SU-DHL-6 (cell line): ENCODE measurements around the gene HOXA5.

Experiments
- H2AFZ ChIP-seq: fragments of 200-600 bp; sonication (generic); 2 replicates; pipeline ENCODE4 v1.6.1; 2014; ENCODE audit warnings: low read depth, mild to moderate bottlenecking, moderate library complexity, mixed read lengths, antibody characterized with exemption, low read length; ENCODE audit not compliant: severe bottlenecking
- H3F3A ChIP-seq: fragments of 200-600 bp; shearing (Covaris generic); 2 replicates; pipeline ENCODE4 v1.6.0; 2016; ENCODE audit warnings: antibody characterized with exemption, mild to moderate bottlenecking; ENCODE audit not compliant: insufficient read depth
- H3K27ac ChIP-seq: fragments of 200-600 bp; sonication (generic); 2 replicates; pipeline ENCODE4 v1.5.1; 2016; ENCODE audit warnings: low read depth, mild to moderate bottlenecking, low read length, moderate library complexity, mixed read lengths
- H3K27me3 ChIP-seq: fragments of 200-600 bp; sonication (generic), shearing (Covaris generic); 2 replicates; pipeline ENCODE4 v1.6.0; 2014; ENCODE audit warnings: mild to moderate bottlenecking, low read length
- H3K36me3 ChIP-seq: fragments of 200-600 bp; sonication (generic); 2 replicates; pipeline ENCODE4 v1.6.1; 2014; ENCODE audit warnings: mild to moderate bottlenecking, low read length, mixed read lengths
- H3K4me2 ChIP-seq: fragments of 300-600, 200-600 bp; shearing (Covaris generic), sonication (generic); 2 replicates; pipeline ENCODE4 v1.6.0; 2014; ENCODE audit warnings: low read length, low read depth, mild to moderate bottlenecking; ENCODE audit not compliant: poor library complexity, severe bottlenecking
- H3K4me3 ChIP-seq: fragments of 200-600 bp; sonication (generic); 2 replicates; pipeline ENCODE4 v1.5.1; 2014; ENCODE audit warnings: antibody characterized with exemption, low read length, mild to moderate bottlenecking, mixed read lengths; ENCODE audit not compliant: insufficient read depth, poor library complexity, severe bottlenecking
- H3K79me2 ChIP-seq: fragments of 200-600 bp; sonication (generic); 2 replicates; pipeline ENCODE4 v1.6.1; 2014; ENCODE audit warnings: mild to moderate bottlenecking, low read length, moderate library complexity; ENCODE audit not compliant: insufficient read depth
- H3K9ac ChIP-seq: fragments of 200-600 bp; sonication (generic); 2 replicates; pipeline ENCODE4 v1.7.0; 2014; ENCODE audit warnings: mild to moderate bottlenecking, low read length
- H3K9me2 ChIP-seq: fragments of 200-600 bp; sonication (generic); replicated peaks from 2 replicates; pipeline ENCODE4 v1.6.1; 2014; ENCODE audit warnings: low read length; ENCODE audit not compliant: insufficient read depth
- H3K9me3 ChIP-seq: fragments of 200-600 bp; sonication (generic); 2 replicates; pipeline ENCODE4 v1.6.1; 2014; ENCODE audit warnings: low read length, mixed read lengths; ENCODE audit not compliant: insufficient read depth
- H4K20me1 ChIP-seq: fragments of 200-600 bp; sonication (generic); 2 replicates; pipeline ENCODE4 v1.6.1; 2014; ENCODE audit warnings: low read depth, mild to moderate bottlenecking, antibody characterized with exemption, low read length, moderate library complexity, mixed read lengths
- CTCF ChIP-seq: fragments of 200-600 bp; sonication (generic); IDR thresholded peaks from one replicate; pipeline ENCODE4 v1.5.1; 2017; ENCODE audit warnings: antibody characterized with exemption, mild to moderate bottlenecking, low read length, moderate library complexity; ENCODE audit not compliant: insufficient read depth, poor library complexity, severe bottlenecking
- EZH2phosphoT487 ChIP-seq: fragments of 200-600 bp; sonication (generic), shearing (Covaris generic); conservative IDR thresholded peaks from 2 replicates; pipeline ENCODE4 v1.6.1; 2018; ENCODE audit warnings: mild to moderate bottlenecking, antibody characterized with exemption, low read length, moderate library complexity, mixed read lengths

The HOXA5 gene

GRCh38 chr7:27097686-27098577, 45.5 kb downstream of the HOXA5 start:
- H3K79me2 ChIP-seq = peaks cover 18% of the 10 kb centered on the region
- no peaks in the 10 kb centered on the region for H3K9me2 ChIP-seq
- H3K27me3 ChIP-seq = no peaks in the 10 kb centered on the region
- peaks cover 18% of the 10 kb centered on the region; the same call in 1 of the 2 replicates for H3F3A ChIP-seq
- H3K9ac ChIP-seq = peak overlapping the region; percentile 69; the same call in 1 of the 2 replicates
- no peak overlapping the region for H3K27ac ChIP-seq
- H3K4me2 ChIP-seq = peak overlapping the region; percentile 79
- H4K20me1 ChIP-seq = no peaks in the 10 kb centered on the region
- H3K9me3 ChIP-seq = no peaks in the 10 kb centered on the region
- no peak overlapping the region for H3K4me3 ChIP-seq
- no peak for TF ChIP-seq CTCF
- no peak for TF ChIP-seq EZH2phosphoT487
- H3K36me3 ChIP-seq = no peaks in the 10 kb centered on the region
- no peak overlapping the region for H2AFZ ChIP-seq

DNA sequence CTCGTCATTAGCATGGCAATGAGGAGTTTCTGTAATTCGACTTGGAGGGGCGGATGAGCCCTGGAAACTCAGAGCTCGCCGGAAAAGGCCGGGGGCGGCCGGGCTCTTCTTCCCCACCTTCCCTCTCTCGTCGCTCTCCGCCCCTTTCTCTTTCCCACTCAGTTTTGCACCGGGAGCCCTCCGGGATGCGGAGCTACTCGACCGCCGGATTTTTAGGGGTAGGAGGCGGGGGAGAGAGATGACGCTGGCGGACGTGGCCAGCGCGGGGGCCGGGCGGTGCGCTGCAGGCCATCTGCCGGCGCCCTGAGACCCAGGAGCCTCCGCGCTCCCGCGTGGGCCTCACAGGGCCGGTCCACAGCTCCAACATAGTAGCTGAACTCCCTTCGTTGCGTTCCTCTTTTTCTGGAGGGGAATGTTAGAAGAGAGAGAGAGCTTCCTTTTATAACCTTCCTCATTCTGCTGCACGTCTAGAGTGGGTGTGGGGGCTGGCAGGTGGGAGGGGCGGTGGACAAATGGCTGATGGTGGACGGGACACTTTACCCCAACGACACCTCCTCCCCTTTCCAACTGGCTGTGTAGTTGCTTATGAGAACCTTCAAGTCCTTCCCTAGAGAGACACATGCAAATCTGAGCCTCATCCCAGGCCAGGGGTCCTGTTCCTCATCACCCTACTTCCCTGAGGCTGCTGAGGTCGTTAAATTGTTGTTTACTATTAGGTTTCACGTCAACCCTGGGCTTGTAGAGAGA, 46.5 kb downstream of the HOXA5 start:
- H4K20me1 ChIP-seq = no peaks in the 10 kb centered on the region
- peaks cover 18% of the 10 kb centered on the region; the same call in 1 of the 2 replicates for H3F3A ChIP-seq
- peak overlapping the region; percentile 72 for H3K4me3 ChIP-seq
- H3K4me2 ChIP-seq = peak overlapping the region; percentile 79
- TF ChIP-seq CTCF = no peak
- no peak for TF ChIP-seq EZH2phosphoT487
- no peaks in the 10 kb centered on the region for H3K9me3 ChIP-seq
- H3K79me2 ChIP-seq = peaks cover 18% of the 10 kb centered on the region
- no peaks in the 10 kb centered on the region for H3K36me3 ChIP-seq
- peak overlapping the region; percentile 77 for H2AFZ ChIP-seq
- no peaks in the 10 kb centered on the region for H3K9me2 ChIP-seq
- H3K27ac ChIP-seq = peak overlapping the region; percentile 60; the same call in 1 of the 2 replicates
- H3K27me3 ChIP-seq = no peaks in the 10 kb centered on the region
- H3K9ac ChIP-seq = peak overlapping the region; percentile 69

DNA sequence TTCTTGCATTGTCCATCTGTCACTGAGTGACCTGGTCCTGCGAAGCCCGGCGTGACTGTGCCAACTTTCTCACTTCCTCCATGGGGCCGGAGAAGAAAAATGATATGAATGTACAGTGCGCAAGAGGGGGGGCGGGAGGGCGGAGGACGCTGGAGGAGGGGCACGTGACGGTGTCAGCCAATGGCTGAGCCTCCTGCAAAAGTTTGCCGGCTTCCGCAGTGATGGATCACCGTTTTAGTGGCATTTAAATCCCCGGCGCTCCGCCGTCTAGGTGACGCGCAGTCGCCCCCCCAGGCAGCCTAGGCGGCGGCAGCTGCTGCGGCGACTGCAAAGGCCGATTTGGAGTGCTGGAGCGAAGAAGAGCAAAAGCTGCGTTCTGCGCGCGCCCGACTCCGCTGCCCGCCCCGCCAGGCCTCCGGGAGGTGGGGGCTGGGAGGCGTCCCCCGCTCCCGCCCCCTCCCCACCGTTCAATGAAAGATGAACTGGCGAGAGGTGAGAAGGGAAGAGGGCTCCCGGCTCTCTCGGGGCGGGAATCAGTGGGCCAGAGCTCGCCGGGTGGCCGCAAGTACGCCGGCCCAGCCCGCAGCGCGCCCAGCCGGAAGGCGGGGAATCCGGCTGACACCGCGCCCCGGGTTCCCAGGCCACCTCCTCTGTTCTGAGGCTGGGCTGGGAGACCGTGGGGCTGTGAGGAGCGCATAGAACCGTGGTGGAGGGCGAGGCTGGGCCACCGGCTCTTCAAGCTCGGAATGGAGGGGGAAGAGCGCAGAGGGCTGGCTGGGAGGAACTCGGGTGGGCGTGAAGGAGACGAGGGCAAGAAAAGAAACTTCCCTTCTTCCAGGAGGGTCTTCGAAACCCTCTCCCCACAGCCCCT, 47.3 kb downstream of the HOXA5 start, which contains the start of gene HOXA1:
TSS of gene HOXA1 (minus strand) at position 104 of the 871 bp plus-strand sequence. CDS start at position 16, 88 bp downstream.
- H3K9ac ChIP-seq = peak within 1 kb of the TSS; percentile 69
- no peaks in the 10 kb centered on the region for H3K27me3 ChIP-seq
- H3K4me2 ChIP-seq = peak within 1 kb of the TSS; percentile 79
- no peaks in the 10 kb centered on the region for H4K20me1 ChIP-seq
- no peak for TF ChIP-seq EZH2phosphoT487
- peak; percentile 8 for TF ChIP-seq CTCF
- H2AFZ ChIP-seq = peak within 1 kb of the TSS; percentile 79
- peak within 1 kb of the TSS; percentile 60 for H3K27ac ChIP-seq
- H3K36me3 ChIP-seq = no peaks in the 10 kb centered on the region
- peak within 1 kb of the TSS; percentile 72 for H3K4me3 ChIP-seq
- H3K9me3 ChIP-seq = no peaks in the 10 kb centered on the region
- no peaks in the 10 kb centered on the region for H3K9me2 ChIP-seq
- H3K79me2 ChIP-seq = peaks cover 18% of the 10 kb centered on the region
- H3F3A ChIP-seq = peaks cover 18% of the 10 kb centered on the region; the same call in 1 of the 2 replicates
